PFSK-1 (cell line): ENCODE results near the gene SNORC.

ENCODE experiments used
- FOXP2 ChIP-seq: optimal IDR thresholded peaks from 2 replicates; pipeline ENCODE3; 2011; ENCODE audit warnings: borderline replicate concordance, control low read depth, inconsistent platforms; ENCODE audit not compliant: insufficient read depth; ENCODE audit errors: extremely low read length, extremely low read depth
- POLR2AphosphoS5 ChIP-seq: IDR thresholded peaks from 2 replicates; pipeline ENCODE4 v1.6.1; 2012; ENCODE audit warnings: low read depth, mild to moderate bottlenecking, control low read depth, low read length, moderate library complexity
- REST ChIP-seq, 2 experiments: IDR thresholded peaks; 2 replicates each; pipeline versions ENCODE4 v1.6.1 to v1.8.0; 2011 to 2012; ENCODE audit warnings: low read depth in 2 of 2, low read length in 2 of 2, control low read depth in 1 of 2, inconsistent platforms in 1 of 2, mild to moderate bottlenecking in 1 of 2, moderate library complexity in 1 of 2; ENCODE audit not compliant: insufficient read depth in 1 of 2
- SIN3A ChIP-seq: IDR thresholded peaks from 2 replicates; pipeline ENCODE4 v1.6.1; 2012; ENCODE audit warnings: mild to moderate bottlenecking, low read length, moderate library complexity, borderline replicate concordance; ENCODE audit not compliant: insufficient read depth
- TAF1 ChIP-seq: IDR thresholded peaks from 2 replicates; pipeline ENCODE4 v1.6.1; 2012; ENCODE audit warnings: low read length, control low read depth, borderline replicate concordance; ENCODE audit not compliant: insufficient read depth

Gene SNORC

GRCh38 chr2:232891621-232892071 lies 21.6 kb downstream of the SNORC start:
- TF ChIP-seq FOXP2 = no peak
- no peak for TF ChIP-seq REST (IDR thresholded peaks at IDR 0.05; ENCODE audit: insufficient read depth in 1 of 2, low read depth in 2 of 2, low read length in 2 of 2)
- TF ChIP-seq POLR2AphosphoS5 = no peak
- TF ChIP-seq TAF1 = no peak
- no peak for TF ChIP-seq SIN3A

- TF ChIP-seq FOXP2 (no peak), TAF1 (no peak), REST (IDR thresholded peaks at IDR 0.05; ENCODE audit: insufficient read depth in 1 of 2, low read depth in 2 of 2, low read length in 2 of 2) (no peak), POLR2AphosphoS5 (no peak), SIN3A (no peak)
These were observed 22.2 kb downstream of the SNORC start for GRCh38 chr2:232892221-232892620.

DNA sequence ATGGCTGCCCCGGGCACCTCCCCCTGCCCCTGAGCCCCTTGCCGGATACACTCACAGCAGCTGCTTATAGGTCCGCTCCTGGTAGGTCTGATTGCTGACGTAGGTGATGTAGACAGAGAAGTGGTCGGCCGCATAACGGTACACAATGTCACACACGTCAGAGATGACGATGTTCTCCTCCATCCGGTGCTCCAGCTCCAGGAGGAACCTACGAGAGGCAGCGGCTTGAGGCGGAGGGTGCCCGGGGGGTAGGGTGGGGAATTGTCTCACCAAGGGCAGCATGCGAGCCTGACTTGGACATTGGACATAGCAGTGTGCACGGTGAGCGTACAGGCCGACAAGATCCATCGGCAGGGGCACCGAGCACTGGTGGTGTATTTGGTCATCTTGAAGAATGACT lies 22.8 kb downstream of the SNORC start:
- no peak for TF ChIP-seq POLR2AphosphoS5

- no peak for TF ChIP-seq REST (IDR thresholded peaks at IDR 0.05; ENCODE audit: insufficient read depth in 1 of 2, low read depth in 2 of 2, low read length in 2 of 2)
- no peak for TF ChIP-seq SIN3A
- TF ChIP-seq FOXP2 = no peak
- TF ChIP-seq POLR2AphosphoS5 = no peak
- no peak for TF ChIP-seq TAF1
These were observed 23.8 kb downstream of the SNORC start for GRCh38 chr2:232893834-232894233.

GRCh38 chr2:232894251-232894650 lies 24.2 kb downstream of the SNORC start:
- TF ChIP-seq TAF1 (no peak), SIN3A (no peak), POLR2AphosphoS5 (no peak), FOXP2 (no peak), REST (IDR thresholded peaks at IDR 0.05; ENCODE audit: insufficient read depth in 1 of 2, low read depth in 2 of 2, low read length in 2 of 2) (no peak)
